ENCODE results near the gene TBC1D9B.
"Not testable (repeated sequence)": the region's sequence is repeated elsewhere in the genome, so short reads cannot be mapped to it uniquely, and the experiment has no call there.

Gene TBC1D9B

GRCh38 chr5:179885491-179886090, 22.1 kb downstream of the TBC1D9B start:
- no peak for DNase-seq (ENCODE audit: low spot score)

GRCh38 chr5:179883163-179883562, 24.5 kb downstream of the TBC1D9B start:
- DNase-seq (ENCODE audit: low spot score): no peak

- DNase-seq (ENCODE audit: low spot score): no peak
Observed at GRCh38 chr5:179882338-179882737, 25.4 kb downstream of the TBC1D9B start.

- no peak for DNase-seq (ENCODE audit: low spot score)
Observed at GRCh38 chr5:179880848-179881590, 26.7 kb downstream of the TBC1D9B start.

- DNase-seq (ENCODE audit: low spot score): no peak
Observed at GRCh38 chr5:179880066-179880650, 27.5 kb downstream of the TBC1D9B start.

GRCh38 chr5:179879690-179880010, 28.0 kb downstream of the TBC1D9B start:
- no peak for DNase-seq (ENCODE audit: low spot score)

GRCh38 chr5:179879003-179879689, 28.6 kb downstream of the TBC1D9B start:
- no peak for DNase-seq (ENCODE audit: low spot score)

- no peak for DNase-seq (ENCODE audit: low spot score)
Observed at GRCh38 chr5:179878222-179879002, 29.3 kb downstream of the TBC1D9B start.

GRCh38 chr5:179876610-179876952, 31.1 kb downstream of the TBC1D9B start:
- no peak for DNase-seq (ENCODE audit: low spot score)

- no peak for DNase-seq (ENCODE audit: low spot score)
Observed at GRCh38 chr5:179875741-179876609, 31.7 kb downstream of the TBC1D9B start.

GRCh38 chr5:179874536-179875292, 33.0 kb downstream of the TBC1D9B start:
- DNase-seq (ENCODE audit: low spot score): no peak

GRCh38 chr5:179874136-179874535, 33.6 kb downstream of the TBC1D9B start:
- no peak for DNase-seq (ENCODE audit: low spot score)

GRCh38 chr5:179873588-179874110, 34.0 kb downstream of the TBC1D9B start:
- DNase-seq (ENCODE audit: low spot score): no peak

- DNase-seq (ENCODE audit: low spot score): no peak
Observed at GRCh38 chr5:179872828-179873575, 34.7 kb downstream of the TBC1D9B start.

GRCh38 chr5:179872055-179872827, 35.5 kb downstream of the TBC1D9B start:
- no peak for DNase-seq (ENCODE audit: low spot score)

GRCh38 chr5:179871533-179871932, 36.2 kb downstream of the TBC1D9B start:
- DNase-seq (ENCODE audit: low spot score): not testable (repeated sequence)

- no peak for DNase-seq (ENCODE audit: low spot score)
Observed at GRCh38 chr5:179870952-179871351, 36.7 kb downstream of the TBC1D9B start.

- no peak for DNase-seq (ENCODE audit: low spot score)
Observed at GRCh38 chr5:179870403-179870903, 37.2 kb downstream of the TBC1D9B start.

Data from CD4-positive, alpha-beta T cell treated with Interleukin-2 at 100 ng/mL for 4 hours (primary cell).